ENCODE results near the gene CLSTN2.

CLSTN2 gene

GRCh38 chr3:140595295-140595694 lies 660.3 kb downstream of the CLSTN2 start:
- peak; percentile 59 for DNase-seq (ENCODE audit: low read depth)

- DNase-seq (ENCODE audit: low read depth): no peak
Observed at GRCh38 chr3:140597364-140597763, 662.4 kb downstream of the CLSTN2 start.

- DNase-seq (ENCODE audit: low read depth): no peak
Observed at GRCh38 chr3:140597792-140598191, 662.8 kb downstream of the CLSTN2 start.

GRCh38 chr3:140599009-140599408 lies 664.0 kb downstream of the CLSTN2 start:
- DNase-seq (ENCODE audit: low read depth): no peak

- DNase-seq (ENCODE audit: low read depth): no peak
Observed at GRCh38 chr3:140599496-140599895, 664.5 kb downstream of the CLSTN2 start.

- no peak for DNase-seq (ENCODE audit: low read depth)
Observed at GRCh38 chr3:140601881-140602280, 666.9 kb downstream of the CLSTN2 start.

GRCh38 chr3:140602781-140603180 lies 667.8 kb downstream of the CLSTN2 start:
- DNase-seq (ENCODE audit: low read depth): no peak

- DNase-seq (ENCODE audit: low read depth): no peak
Observed at GRCh38 chr3:140603766-140604165, 668.8 kb downstream of the CLSTN2 start.

- no peak for DNase-seq (ENCODE audit: low read depth)
Observed at GRCh38 chr3:140610544-140610943, 675.6 kb downstream of the CLSTN2 start.

GRCh38 chr3:140614001-140614400 lies 679.0 kb downstream of the CLSTN2 start:
- no peak for DNase-seq (ENCODE audit: low read depth)

- no peak for DNase-seq (ENCODE audit: low read depth)
Observed at GRCh38 chr3:140617135-140617534, 682.1 kb downstream of the CLSTN2 start.

GRCh38 chr3:140626856-140627255 lies 691.9 kb downstream of the CLSTN2 start:
- DNase-seq (ENCODE audit: low read depth): no peak

All from iris pigment epithelial cell (primary cell).